ENCODE data around the gene SLC44A1. TPM values are rescaled to one million over a fixed set of nuclear protein-coding genes. Genes with fewer than 3 reads are reported as not detected.

SLC44A1 gene
- total RNA-seq, 1 donor from 2014 or later: 54.1 TPM

DNA sequence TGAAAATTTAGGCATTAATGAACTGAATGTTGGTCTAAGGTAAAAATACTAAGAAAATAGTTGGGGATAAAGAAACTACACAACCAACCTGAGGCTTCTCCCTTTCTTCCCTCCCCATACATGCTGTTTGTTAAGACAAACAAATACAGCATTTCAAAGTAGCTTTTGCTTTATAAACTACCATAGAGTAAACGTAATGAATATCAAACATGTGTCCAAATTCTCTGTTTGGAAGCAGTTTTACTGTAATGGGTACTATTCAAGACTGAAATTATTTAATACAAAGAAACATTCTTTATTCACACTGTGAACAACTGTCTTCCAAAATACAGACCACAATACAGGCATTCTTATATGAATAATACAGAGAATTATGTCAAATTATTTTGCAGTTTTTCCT, 52.0 kb downstream of the SLC44A1 start:
- DNase-seq (ENCODE audit: low spot score): no peak
- no peak for ATAC-seq

- peak; percentile 42 for ATAC-seq
- no peak for DNase-seq (ENCODE audit: low spot score)
These were observed 52.4 kb downstream of the SLC44A1 start for GRCh38 chr9:105296877-105297287.

- DNase-seq (ENCODE audit: low spot score): no peak
- no peak for ATAC-seq
These were observed 53.1 kb downstream of the SLC44A1 start for GRCh38 chr9:105297442-105298075.

GRCh38 chr9:105299190-105299854, 54.9 kb downstream of the SLC44A1 start:
- no peak for DNase-seq (ENCODE audit: low spot score)
- ATAC-seq: no peak

- DNase-seq (ENCODE audit: low spot score): no peak
- ATAC-seq: no peak
These were observed 58.3 kb downstream of the SLC44A1 start for GRCh38 chr9:105302728-105303127.

DNA sequence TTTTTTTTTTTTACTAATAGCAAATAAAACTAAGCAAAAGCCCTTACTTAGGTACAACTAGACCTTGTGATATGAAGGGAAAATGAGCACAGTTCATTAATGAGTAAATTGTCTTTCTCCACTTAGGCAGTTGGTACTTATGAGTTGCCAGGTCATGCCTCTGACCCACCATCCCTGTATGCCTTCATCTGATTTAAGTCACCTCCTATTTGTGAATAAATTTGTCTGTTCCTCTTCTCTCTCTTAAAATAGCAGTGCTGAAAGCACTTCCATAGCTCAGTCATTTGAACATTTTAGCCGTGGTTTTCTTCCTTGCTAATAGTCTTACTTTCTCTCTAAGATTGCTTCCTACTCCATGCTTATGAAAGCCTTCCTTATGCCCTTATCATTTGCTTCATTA, 61.4 kb downstream of the SLC44A1 start:
- ATAC-seq (no peak), DNase-seq (ENCODE audit: low spot score) (no peak)

DNA sequence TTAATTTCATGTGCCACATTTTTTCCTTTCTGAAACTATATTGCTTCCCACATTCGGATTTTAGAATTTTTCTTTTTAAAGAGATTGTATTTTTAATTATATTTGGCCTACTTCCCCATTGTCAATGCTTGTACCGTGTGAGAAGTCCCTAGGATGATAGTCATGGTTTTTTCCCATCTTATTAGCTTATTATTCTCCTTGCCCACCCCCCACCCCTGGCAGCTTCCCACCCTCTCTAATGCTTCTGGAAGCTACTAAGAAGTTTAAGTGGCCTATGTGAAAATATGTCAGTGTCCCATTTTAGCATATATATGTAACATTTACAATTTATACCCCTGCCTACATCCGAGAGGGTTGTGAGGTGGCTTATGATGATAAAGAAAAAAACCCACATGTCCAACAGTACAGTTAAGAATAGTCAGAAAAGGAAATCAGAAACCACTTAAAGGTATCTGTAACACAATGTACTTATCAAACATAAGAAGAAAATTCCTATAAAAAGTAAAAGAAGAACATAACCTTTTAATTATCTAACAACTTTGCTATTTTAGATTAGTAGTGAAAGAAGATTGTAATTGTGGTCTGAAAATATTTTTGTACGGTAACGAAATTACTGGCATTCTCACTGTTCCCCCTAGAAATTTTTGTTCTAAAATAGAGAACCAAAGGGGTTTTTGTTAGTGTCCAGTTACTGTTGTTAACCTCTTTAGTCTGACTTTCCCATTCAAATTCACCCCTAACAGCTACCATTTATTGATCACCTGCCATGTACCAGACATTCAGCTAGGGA, 62.1 kb downstream of the SLC44A1 start:
- DNase-seq (ENCODE audit: low spot score) (no peak), ATAC-seq (no peak)

DNA sequence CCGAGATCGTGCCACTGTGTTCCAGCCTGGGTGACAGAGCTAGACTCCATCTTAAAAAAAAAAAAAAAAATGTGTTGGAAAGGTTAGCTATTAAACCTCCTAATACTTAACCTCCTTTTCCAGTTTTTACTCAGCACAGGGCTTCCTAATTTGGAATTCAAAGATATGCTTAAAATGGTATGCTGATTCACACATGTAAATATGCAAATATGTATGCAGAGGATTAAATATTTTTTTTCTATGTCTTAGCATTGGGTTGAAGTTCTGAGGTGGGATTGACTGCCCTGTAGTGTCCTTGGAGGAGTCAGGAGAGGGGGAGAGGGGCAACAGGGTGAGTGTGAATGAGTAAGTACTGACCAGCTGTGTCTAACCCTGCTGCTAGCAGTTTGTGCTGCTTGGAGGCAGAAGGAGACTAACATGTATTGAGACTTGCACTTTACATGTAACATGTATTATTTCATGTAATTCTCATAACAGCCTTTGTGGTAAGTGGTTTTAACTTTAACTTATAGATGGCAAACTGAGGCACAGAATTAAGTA, 63.2 kb downstream of the SLC44A1 start:
- ATAC-seq (no peak), DNase-seq (ENCODE audit: low spot score) (no peak)

- no peak for DNase-seq (ENCODE audit: low spot score)
- ATAC-seq: no peak
These were observed 64.2 kb downstream of the SLC44A1 start for GRCh38 chr9:105308461-105309341.

DNA sequence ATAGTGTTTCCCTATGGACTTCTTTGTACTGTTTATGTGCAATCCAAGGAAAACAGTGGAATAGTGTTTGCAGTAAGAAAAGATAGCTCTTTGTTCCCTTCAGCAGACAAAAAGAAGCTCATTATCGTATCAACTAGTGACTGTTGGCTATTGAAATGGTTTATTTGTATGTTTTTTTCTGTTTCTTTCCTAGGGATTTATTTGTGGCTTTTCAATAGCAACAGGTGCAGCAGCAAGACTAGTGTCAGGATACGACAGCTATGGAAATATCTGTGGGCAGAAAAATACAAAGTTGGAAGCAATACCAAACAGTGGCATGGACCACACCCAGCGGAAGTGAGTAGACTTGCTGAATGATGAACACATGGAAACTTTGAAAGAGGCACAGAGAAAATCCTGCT, 65.1 kb downstream of the SLC44A1 start:
- DNase-seq (ENCODE audit: low spot score) (no peak), ATAC-seq (no peak)

DNA sequence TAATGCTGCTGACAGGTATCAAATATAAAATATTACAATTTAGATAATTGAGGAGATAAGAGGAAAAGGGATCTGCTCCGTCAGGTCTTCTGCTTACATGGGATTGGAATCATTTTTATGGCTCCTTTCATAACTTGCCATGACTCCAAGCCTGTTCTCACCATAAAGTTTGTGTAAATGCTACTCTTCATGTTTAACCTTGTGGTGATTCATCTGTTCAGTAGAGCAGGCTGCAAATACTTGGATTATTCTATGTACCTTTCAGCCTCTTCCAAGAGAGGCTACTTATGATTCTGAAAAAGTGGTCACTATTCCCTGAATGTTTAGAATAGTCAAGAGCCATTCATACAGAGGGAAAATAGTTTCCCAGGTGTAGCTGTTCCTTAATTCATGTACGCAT, 66.9 kb downstream of the SLC44A1 start:
- no peak for DNase-seq (ENCODE audit: low spot score)
- no peak for ATAC-seq

- no peak for DNase-seq (ENCODE audit: low spot score)
- ATAC-seq: no peak
These were observed 68.8 kb downstream of the SLC44A1 start for GRCh38 chr9:105313238-105313637.

- ATAC-seq (no peak), DNase-seq (ENCODE audit: low spot score) (no peak)
These were observed 72.3 kb downstream of the SLC44A1 start for GRCh38 chr9:105316703-105317102.

DNA sequence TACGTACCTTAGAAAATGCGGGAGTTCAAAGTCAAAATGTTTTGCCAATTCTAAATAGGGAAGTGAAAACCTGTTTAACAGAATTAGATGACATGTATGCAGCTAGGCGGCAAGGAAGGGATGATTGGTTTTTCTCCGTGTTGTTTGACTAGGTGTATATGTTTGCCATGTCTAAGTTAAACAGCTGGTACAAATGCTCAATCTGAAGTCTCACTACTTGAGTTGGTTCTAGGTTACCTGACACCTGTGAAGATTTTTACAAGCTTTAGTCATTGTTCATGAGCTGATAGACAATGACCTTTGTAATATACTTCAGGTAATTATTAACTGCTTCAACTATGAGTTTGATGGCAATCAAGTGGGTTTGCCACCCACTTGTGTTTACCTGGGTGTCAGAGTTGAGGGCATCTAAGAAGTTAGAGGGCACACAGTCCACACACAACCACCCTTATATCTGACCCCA, 74.3 kb downstream of the SLC44A1 start:
- ATAC-seq: peak; percentile 90
- no peak for DNase-seq (ENCODE audit: low spot score)

DNA sequence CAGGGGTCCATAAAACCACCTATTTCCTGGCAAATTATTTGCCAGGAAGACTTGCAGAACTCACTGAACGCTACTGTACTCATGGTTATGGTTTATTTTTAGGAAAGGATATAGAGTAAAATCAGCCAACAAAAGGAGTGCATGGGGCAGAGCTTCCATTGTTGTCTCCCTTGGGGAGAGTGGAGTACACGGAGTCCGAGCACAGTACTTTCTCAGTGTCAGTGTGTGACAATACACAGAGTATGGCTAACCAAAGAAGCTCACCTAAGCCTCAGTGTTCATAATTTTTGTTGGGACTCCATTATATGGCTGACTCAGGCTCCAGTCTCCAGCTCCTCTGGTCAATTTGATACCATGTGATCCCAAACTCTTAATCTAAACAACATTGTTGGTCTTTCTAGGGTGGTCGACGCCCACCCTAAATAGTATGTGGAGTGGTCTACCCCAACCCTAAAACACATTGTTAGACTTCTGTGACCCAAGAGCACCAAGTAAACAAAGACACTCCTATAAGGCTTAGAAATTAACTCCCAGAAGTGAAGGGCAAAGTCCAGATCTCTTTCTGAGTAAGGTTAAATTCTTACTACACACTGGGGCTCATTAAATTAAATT, 74.9 kb downstream of the SLC44A1 start:
- DNase-seq (ENCODE audit: low spot score) (no peak), ATAC-seq (peak; percentile 31)

GRCh38 chr9:105320568-105320967, 76.1 kb downstream of the SLC44A1 start:
- ATAC-seq (no peak), DNase-seq (ENCODE audit: low spot score) (no peak)

DNA sequence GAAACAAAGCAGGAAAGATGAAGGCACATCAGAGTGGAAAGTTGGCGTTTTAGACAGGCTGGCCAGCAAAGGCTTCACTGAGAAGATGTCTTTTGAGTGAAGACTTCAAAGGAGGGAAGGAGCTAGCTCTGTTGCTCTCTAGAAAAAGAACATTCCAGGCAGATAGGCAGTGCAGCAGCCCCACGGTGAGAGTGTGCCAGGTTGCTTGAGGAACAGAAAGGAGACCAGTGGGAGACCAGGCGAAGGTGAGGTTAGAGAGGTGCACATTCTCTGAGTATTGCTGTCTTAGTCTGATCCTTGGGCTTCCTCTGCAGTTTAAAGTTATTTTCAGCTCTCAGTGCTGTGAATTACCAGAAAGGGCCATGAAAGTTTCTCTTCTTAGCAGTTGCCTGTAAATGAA, 83.8 kb downstream of the SLC44A1 start:
- no peak for DNase-seq (ENCODE audit: low spot score)
- ATAC-seq: no peak

DNA sequence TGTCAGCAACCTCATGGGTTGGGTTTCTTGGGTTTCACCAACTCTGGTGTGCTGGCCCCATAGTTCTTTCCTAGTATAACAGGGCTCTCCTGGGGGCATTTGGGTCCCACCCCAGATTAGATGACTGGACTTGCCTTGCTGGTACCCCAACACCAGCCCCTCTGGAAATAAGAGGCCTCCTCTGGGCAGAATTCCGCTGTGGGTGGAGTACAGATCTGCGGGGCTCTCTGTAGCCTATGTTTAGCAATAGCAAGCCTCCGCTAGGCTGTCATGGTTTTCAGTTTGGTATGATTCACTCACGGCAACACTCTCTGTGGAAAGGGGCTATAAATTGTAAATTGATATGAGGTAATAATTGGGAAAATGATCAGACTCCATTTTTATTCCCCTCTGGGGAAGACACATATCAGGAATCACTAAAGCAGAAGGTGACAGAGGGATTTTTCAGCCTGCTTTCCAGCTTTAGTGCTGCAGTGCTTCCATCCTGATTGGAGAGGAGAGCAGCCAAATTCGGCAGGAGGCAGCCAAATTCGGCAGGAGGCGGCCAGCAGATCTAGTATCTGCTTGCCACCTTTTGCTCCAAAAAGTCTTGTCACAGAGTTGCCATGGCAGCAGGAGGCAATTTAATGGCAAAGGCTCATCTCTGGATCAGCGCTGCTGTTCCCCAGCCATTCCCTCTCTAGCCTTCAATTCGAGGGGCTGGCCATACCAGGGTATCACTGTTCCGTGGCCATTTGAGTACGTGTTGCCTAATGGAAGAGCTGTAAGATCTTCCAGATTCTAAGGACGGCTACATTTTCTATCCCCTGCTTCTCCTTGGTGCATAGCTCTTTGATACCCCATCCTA, 84.6 kb downstream of the SLC44A1 start:
- DNase-seq (ENCODE audit: low spot score) (no peak), ATAC-seq (no peak)

GRCh38 chr9:105329719-105330062, 85.2 kb downstream of the SLC44A1 start:
- no peak for ATAC-seq
- no peak for DNase-seq (ENCODE audit: low spot score)
